Kidney glomerular epithelial cell (primary cell): Measurements from ENCODE around the gene PCK1.
"Not testable (repeated sequence)": the region's sequence is repeated elsewhere in the genome, so short reads cannot be mapped to it uniquely, and the experiment has no call there.

ENCODE experiments used
- DNase-seq: peaks from one replicate; lab custom pipeline; 2025; lab: John Stamatoyannopoulos, UW

Gene PCK1

GRCh38 chr20:57560554-57561355 is at the start of gene PCK1:
Gene PCK1 (plus strand): TSS chr20:57561110. CDS start chr20:57561412, 302 bp downstream.
- peak; percentile 74 for DNase-seq

GRCh38 chr20:57511709-57512108 is 49.2 kb upstream of the PCK1 start:
- DNase-seq, result not testable (repeated sequence)

- DNase-seq, result no peak
Observed at GRCh38 chr20:57512432-57512831, 48.5 kb upstream of the PCK1 start.

DNA sequence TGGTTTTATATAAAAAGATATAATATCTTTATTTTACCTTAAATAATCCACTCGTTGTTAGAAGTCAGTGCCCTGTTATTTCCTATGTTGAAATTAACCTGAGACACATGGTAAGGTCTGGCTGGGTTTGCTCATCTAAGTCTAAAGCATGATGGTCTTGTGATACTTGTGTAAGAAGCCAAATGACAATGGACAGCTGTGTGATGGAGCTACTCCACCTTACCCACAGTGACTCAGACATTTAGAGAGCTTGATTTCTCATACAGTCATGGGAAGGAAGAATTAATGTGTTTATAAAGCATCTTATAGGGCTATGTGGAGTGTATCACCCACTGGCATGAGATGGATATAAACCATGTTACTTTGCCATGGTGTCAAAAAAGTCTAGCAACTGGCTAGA is 47.7 kb upstream of the PCK1 start:
- no peak for DNase-seq

GRCh38 chr20:57514273-57514751 is 46.6 kb upstream of the PCK1 start:
- DNase-seq, result peak; percentile 36

DNA sequence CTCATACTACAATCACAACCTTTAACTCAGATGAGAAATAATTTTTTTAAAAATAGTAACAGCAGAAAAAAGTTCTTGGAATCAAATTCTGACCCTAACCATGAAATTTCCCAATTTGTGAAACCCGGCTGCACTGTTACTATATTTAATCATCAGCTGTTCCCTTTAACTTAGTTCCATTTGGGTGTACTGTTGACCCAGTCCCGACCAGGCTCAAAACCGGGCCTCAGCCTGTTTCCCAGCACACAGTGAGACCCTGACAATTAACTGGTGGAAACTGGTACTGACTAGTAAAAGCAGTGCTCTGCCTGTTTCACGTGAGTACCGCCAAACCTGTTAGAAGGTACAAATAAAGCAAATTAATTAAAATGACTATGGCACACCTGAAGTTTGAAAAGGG is 43.0 kb upstream of the PCK1 start:
- no peak for DNase-seq

GRCh38 chr20:57522380-57523140 is 38.4 kb upstream of the PCK1 start:
- DNase-seq, result no peak

GRCh38 chr20:57523782-57524181 is 37.1 kb upstream of the PCK1 start:
- DNase-seq, result no peak

DNA sequence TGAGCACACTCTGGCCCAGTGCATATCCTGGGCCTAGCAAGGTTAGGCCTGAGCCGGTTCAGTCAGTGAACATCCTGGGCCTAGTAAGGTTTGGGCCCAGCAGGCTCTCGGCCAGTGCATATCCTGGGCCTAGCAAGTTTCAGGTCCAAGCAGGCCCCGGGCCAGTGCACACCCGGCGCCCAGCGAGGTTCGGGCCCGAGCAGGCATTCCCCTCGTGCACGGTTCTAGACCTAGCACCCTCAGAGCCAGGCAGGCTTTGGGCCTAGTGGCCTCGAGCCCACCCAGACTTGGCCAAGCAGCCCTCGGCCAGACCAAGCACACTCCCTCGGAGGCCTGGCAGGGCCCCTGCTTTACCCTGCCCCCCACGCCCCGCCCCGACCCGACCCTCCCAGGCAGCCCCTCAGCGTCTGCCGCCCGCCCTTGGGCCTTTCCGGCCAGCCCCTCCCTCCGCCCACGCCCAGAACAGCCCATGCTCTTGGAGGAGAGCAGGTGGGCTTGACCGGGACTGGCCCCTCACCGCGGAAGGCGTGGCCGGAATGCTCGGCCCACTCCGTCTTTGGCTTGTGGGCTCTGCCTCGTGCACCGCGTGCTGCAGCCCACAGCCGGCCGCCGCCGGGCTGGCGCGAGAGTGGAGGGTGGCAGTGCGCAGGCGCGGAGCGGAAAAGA is 36.3 kb upstream of the PCK1 start, which contains the start of gene CTCFL:
Gene CTCFL (minus strand): TSS at position 630 of the 666 bp plus-strand sequence. CDS start 935 bp downstream, outside the sequence.
- DNase-seq, result no peak

- no peak for DNase-seq
Observed at GRCh38 chr20:57525328-57526086, 35.4 kb upstream of the PCK1 start.

DNA sequence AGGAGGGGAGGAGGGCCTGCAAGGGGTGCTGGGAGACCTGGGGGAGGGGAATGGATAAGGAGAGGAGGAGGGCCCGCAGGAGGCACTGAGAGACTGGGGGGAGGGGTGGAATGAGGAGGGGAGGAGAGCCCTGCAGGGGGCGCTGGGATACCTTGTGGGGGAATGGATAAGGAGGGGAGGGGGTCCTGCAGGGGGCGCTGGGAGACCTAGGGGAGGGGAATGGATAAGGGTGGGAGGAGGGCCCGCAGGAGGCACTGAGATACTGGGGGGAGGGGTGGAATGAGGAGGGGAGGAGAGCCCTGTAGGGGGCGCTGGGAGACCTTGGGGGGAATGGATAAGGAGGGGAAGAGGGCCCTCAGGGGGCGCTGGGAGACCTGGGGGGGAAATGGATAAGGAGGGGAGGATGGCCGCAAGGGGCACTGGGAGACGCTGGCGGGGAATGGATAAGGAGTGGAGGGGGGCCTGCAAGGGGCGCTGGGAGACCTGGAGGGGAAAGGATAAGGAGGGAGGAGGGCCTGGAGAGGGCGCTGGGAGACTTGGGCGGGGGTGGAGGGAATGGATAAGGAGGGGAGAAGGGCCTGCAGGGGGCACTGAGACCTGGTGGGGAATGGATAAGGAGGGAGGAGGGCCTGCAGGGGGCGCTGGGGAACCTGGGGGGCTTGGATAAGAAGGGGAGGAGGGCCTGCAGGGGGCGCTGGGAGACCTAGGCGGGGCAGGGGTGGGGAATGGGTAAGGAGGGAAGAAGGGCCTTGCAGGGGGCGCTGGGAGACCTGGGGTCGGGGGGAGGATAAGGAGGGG is 34.6 kb upstream of the PCK1 start:
- no peak for DNase-seq

- DNase-seq, result no peak
Observed at GRCh38 chr20:57526885-57527460, 33.9 kb upstream of the PCK1 start.

DNA sequence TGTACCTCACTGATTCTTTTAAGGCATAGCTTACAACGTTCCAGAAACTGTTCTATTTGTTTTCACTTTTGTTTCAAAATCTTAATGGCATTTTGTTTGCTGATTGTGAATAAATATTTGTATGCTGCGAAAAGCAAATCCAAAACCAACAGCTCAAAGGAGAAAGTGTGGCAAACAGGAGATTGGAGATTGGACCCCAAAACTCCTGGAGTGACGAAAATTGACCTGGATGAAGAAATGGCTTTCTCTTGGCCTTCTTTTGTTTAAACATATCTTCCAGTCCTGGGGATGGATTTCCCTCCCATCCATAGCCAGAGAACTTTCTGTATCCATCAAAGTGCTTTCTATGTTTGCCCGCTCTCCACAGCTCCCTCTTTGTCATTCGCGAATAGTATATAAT is 33.2 kb upstream of the PCK1 start:
- DNase-seq, result no peak

- DNase-seq, result no peak
Observed at GRCh38 chr20:57528148-57528547, 32.8 kb upstream of the PCK1 start.

DNA sequence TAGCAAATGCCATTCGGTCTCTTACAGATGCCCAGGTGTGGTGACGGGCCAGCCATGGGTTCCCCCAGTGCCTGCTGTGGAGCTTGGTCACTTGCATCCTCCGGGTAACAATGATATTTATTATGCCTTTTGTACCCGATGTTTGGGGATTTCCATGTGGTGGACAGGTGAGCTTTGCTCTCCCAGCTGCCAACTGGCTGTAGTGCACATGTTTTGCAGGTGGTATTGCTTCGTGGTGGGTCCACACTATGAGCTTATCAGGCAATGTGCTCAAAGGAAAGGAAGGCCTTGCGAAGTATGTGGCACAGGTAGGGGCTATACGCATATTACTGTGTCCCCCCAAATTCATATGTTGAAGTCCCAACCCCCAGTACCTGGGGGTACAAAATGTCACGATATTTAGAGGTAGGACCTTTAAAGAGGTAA is 31.7 kb upstream of the PCK1 start:
- DNase-seq, result no peak

GRCh38 chr20:57529810-57530209 is 31.1 kb upstream of the PCK1 start:
- DNase-seq, result no peak

GRCh38 chr20:57530327-57530981 is 30.5 kb upstream of the PCK1 start:
- no peak for DNase-seq

- no peak for DNase-seq
Observed at GRCh38 chr20:57532104-57532503, 28.8 kb upstream of the PCK1 start.

- DNase-seq, result no peak
Observed at GRCh38 chr20:57535297-57535696, 25.6 kb upstream of the PCK1 start.

DNA sequence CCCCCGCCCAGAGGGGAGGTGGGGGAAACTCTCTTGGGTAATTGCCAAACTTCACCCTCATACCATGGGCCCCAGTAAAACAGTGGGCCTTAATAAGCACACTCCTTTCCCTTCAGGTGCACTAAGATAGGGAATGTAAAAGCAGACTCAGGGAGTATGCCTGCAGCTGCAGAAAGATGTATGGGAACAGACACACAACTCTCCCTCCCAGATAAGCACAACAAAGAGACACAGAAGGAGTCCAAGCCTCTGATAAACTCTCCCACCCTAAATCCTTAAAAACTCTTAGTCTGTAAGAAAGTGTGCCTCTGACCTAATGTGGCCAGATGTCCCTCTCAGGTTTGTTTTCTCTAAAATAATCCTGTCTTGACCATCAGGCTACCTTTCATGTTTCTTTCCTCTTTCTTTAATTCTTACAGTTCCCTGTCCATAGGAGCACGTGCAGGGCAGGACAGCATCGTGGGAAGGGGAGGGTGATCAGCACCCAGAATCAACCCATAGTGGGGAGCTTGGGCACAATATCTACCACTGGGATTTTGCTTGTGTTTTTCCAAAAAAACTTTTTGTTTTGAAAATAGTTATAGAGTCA is 24.7 kb upstream of the PCK1 start:
- no peak for DNase-seq
